SJCRH30 (cell line): ENCODE measurements around the gene EBF4. TPM values are rescaled to one million over a fixed set of nuclear protein-coding genes. Genes with fewer than 3 reads are reported as not detected.
A peak's percentile ranks its signal among the peaks of the same experiment; 100 is the strongest.

Source experiments
- DNase-seq, 2 experiments: peaks; one replicate each; pipeline ENCODE4 v3.0.0-alpha.2; 2015 to 2020
- H3K27ac ChIP-seq: fragments of 250-450 bp; sonication (Bioruptor Pico); 2 replicates; pipeline ENCODE4 v1.5.1; 2020; ENCODE audit warnings: mild to moderate bottlenecking, moderate library complexity
- H3K27me3 ChIP-seq: fragments of 250-450 bp; sonication (Bioruptor Pico); 2 replicates; pipeline ENCODE4 v1.5.1; 2020; ENCODE audit warnings: mild to moderate bottlenecking, moderate library complexity
- H3K36me3 ChIP-seq: fragments of 250-450 bp; sonication (Bioruptor Pico); 2 replicates; pipeline ENCODE4 v1.5.1; 2020; ENCODE audit warnings: mild to moderate bottlenecking, moderate library complexity
- H3K4me1 ChIP-seq: fragments of 250-450 bp; sonication (Bioruptor Pico); 2 replicates; pipeline ENCODE4 v1.5.1; 2020; ENCODE audit warnings: mild to moderate bottlenecking, moderate library complexity
- H3K4me3 ChIP-seq: fragments of 250-450 bp; sonication (Bioruptor Pico); 2 replicates; pipeline ENCODE4 v1.5.1; 2020; ENCODE audit warnings: mild to moderate bottlenecking, moderate library complexity
- H3K9me3 ChIP-seq: fragments of 250-450 bp; sonication (Bioruptor Pico); replicated peaks from 2 replicates; pipeline ENCODE4 v1.5.1; 2020; ENCODE audit warnings: mild to moderate bottlenecking, moderate library complexity
- total RNA-seq: library from RNA; depleted of rRNA; stranded (reverse); fragments of >200 nt; shearing (Covaris generic); gene quantifications from 2 replicates; pipeline ENCODE4 v1.2.3, GENCODE V29; 2014

EBF4 gene
- total RNA-seq, 1 experiment from 2014 or later = 5.2 TPM

DNA sequence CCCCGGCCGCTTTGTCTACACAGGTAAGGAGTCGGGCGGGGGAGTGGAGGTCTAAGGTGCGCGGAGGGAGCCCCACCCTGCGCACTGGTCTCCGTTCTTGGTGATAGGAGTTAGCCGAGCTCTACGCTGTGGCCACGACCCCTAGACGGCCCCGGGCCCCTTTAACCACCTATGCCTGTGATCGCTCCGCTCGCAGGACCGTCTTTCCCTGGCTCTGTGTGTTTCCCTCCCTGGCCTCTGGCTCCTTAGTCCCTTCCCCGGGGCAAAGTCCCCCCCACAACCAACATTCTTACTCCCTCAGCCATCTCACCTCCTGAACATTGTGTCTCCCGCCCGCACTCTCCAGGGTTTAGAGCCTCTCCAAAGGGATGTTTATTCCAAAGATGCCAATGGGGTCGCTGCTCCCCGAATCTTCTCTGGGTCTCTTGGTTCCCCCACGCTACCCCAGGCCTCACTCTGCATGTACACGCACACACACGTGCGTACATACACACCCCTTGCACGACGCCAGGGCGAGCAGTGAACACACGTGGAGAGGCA is 57.4 kb downstream of the EBF4 start:
- H3K27me3 ChIP-seq = no peaks in the 10 kb centered on the region
- H3K4me1 ChIP-seq = no peaks in the 10 kb centered on the region
- no peak overlapping the region for H3K4me3 ChIP-seq
- no peaks in the 10 kb centered on the region for H3K36me3 ChIP-seq
- H3K27ac ChIP-seq = no peak overlapping the region
- DNase-seq = no peak
- no peaks in the 10 kb centered on the region for H3K9me3 ChIP-seq

DNA sequence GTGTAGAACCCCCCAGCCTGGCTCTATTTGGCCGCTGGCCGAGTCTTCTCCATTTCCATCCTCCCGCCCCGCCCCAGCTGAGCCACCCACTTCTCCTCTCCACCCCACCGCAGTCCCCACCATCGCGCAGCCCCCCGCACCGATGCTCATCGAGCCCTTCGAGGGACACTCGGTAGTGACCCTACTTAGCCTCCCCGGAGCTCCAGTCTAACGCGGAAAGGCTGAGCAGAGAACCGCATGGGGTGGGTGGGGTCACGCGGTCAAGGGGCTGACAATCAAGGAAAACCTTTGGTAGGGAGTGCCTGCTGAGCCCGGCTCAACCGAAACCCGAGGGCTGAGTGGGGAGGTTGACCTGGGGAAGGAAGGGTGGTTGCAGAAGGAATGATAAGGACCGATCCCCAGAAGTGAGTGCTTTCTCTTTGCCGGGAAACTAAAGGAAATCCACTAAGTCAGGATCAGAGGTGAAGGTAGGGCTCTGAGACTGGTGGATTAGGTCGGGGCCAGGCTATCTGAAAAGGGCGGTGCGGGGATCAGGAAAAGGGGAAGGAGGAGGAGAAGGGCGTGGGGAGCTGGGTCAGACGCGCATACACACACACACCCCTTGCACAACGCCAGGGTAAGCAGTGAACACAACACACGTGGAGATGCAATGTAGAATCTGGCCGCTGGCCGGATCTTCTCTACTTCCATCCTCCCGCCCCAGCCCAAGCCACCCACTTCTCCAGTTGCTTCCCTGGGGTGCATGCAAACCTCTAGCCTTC is 58.1 kb downstream of the EBF4 start:
- H3K27me3 ChIP-seq = no peaks in the 10 kb centered on the region
- no peaks in the 10 kb centered on the region for H3K36me3 ChIP-seq
- no peaks in the 10 kb centered on the region for H3K9me3 ChIP-seq
- H3K4me1 ChIP-seq = no peaks in the 10 kb centered on the region
- no peak for DNase-seq
- H3K27ac ChIP-seq = no peak overlapping the region
- no peak overlapping the region for H3K4me3 ChIP-seq

DNA sequence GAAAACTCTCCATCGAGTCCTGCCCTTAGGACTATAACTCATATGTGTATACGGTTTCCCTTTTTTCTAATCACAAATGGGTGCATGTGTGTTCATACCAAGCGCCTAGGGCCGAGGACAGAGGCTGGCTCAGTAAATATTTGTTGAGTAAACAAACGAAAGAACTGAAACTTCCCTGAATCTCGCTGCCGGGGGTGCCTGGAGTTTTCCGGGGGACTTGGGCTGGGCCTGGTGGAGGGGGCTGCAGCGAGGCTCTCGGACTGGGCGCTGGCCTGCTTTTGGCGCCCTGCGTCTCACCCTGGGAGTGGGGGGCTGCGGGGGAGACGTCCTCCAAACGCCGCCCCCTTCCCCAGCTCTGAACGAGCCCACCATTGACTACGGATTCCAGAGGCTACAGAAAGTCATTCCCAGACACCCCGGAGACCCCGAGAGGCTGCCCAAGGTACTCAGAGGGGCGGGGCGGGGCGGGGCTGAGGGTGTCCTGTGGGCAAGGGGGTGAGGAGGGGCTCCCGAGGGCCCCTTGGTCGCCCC is 58.8 kb downstream of the EBF4 start:
- Histone ChIP-seq H3K4me1 (no peaks in the 10 kb centered on the region), H3K9me3 (no peaks in the 10 kb centered on the region), H3K36me3 (no peaks in the 10 kb centered on the region), H3K27me3 (no peaks in the 10 kb centered on the region), H3K27ac (no peak overlapping the region), H3K4me3 (no peak overlapping the region)
- DNase-seq = no peak

DNA sequence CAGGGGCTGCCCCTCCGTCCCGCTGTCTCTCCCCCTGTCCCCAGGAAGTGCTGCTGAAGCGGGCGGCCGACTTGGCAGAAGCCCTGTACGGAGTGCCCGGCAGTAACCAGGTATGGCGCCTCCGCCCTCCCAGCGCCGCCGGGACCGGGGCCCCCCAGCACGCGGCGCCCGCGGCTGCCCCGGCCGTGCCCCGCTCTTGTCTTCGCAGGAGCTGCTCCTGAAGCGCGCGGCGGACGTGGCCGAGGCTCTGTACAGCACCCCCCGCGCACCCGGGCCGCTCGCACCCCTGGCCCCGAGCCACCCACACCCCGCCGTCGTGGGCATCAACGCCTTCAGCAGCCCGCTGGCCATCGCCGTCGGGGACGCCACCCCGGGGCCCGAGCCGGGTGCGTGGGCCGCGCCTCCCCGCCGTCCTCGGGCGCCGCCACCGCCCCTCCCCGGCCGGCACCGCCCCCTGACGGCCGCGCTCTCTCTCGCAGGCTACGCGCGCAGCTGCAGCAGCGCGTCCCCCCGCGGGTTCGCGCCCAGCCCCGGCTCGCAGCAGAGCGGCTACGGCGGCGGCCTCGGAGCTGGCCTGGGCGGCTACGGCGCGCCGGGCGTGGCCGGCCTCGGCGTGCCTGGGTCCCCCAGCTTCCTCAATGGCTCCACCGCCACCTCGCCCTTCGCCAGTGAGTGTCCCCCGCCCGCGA is 59.4 kb downstream of the EBF4 start:
- DNase-seq = no peak
- Histone ChIP-seq H3K4me3 (no peak overlapping the region), H3K36me3 (no peaks in the 10 kb centered on the region), H3K4me1 (no peaks in the 10 kb centered on the region), H3K27ac (no peak overlapping the region), H3K9me3 (no peaks in the 10 kb centered on the region), H3K27me3 (no peaks in the 10 kb centered on the region)

DNA sequence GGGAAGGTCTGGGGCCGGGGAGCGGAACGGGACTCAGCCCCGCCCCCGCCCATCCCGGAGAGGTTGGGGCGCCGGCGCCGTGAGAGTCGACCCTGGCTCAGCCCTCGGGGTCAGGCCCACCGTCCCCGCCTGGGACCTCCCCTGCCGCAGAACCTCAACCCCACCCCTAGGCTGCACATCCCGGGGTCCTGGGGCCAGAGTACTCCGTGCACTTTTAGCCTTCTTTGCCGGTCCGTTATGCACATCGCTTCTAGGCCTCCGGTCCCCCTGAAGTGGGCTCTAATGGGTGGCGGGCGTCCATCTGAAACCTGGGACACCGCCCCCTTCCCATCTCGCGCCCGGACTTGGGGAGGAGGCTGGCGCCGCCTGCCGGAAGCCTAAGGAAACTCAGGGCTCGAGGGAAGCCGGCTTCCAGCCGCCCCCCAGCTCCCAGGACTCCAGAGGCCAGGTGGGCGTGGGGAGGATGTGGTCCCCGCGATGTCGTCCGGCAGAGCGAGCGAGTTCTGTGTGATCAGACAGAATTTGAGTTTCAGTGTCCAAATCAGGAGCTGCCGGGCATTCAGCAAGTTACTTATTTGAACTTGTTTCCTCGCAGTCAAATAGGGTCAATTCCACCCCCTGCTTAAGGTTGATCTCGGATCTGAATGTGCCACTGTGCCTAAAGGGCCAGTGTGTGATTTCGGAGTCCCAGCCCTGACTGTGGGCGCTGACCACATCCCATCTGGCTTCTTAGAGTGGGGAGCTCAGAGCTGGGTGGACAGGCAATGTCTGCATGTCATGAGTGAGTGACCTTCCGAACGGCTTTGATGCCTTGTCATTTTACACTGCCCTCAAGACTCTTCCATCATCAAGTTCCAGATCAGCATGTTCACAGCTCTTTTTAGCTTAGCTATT is 60.2 kb downstream of the EBF4 start:
- DNase-seq = no peak
- Histone ChIP-seq H3K4me3 (no peak overlapping the region), H3K4me1 (no peaks in the 10 kb centered on the region), H3K27ac (no peak overlapping the region), H3K27me3 (no peaks in the 10 kb centered on the region), H3K36me3 (no peaks in the 10 kb centered on the region), H3K9me3 (no peaks in the 10 kb centered on the region)

DNA sequence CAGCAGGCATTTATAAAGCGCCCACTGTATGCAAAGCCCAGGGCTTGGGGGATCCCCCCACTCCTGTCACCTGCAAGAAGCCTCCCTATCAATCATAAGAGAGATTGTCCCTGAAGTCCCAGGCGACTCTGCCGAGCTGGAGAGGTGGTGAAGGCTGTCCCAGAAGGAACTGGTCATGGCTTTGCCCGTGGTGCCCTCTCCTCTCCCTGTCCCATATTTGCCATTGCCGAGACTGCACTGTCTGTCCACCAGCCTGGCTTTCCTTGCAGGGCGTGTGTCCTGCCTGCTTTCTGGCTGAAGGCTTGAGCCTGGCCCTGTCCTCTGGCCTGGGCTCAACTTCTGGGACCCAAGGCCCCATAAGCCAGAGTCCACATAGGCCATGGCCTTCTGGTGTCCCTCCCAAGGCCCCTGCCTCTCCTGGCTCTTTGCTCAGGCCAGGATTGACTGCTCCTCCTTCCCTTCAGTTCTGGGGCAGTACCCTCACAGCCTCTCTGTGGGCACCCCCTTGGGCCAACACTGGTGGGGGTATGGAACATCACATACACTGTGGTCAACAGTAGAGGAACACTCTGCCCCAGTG is 61.0 kb downstream of the EBF4 start:
- no peak for DNase-seq
- H3K27me3 ChIP-seq = no peaks in the 10 kb centered on the region
- H3K36me3 ChIP-seq = no peaks in the 10 kb centered on the region

DNA sequence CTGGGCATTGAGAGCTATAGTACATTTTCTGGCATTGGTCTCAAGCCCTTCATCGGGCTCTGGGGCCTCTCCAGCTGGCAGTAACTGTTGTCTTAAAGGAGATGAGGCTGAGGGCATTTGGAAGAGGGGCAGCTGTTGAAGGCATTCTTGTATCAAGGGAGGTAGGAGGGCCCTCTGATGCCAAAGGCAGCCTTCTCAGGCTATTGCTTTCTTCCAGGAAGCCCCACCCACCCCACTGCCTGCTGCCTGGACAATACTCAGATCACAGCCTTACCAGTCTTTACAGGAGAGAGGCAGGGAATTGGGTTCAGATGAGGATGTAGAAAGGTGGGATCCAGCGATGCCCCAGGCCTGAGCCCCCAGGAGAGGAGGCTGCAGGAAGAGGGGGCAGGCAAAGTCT is 61.8 kb downstream of the EBF4 start:
- peak in 1 of 2 experiments; percentile 33 for DNase-seq
- Histone ChIP-seq H3K9me3 (no peaks in the 10 kb centered on the region), H3K27ac (no peak overlapping the region), H3K36me3 (no peaks in the 10 kb centered on the region), H3K27me3 (no peaks in the 10 kb centered on the region), H3K4me3 (no peak overlapping the region), H3K4me1 (peaks cover 9% of the 10 kb centered on the region)

More for the DNA sequence above, 61.0 kb downstream of the EBF4 start:
- Histone ChIP-seq H3K27ac (no peak overlapping the region), H3K4me1 (peaks cover under 1% of the 10 kb centered on the region; the same call in 1 of the 2 replicates), H3K9me3 (no peaks in the 10 kb centered on the region), H3K4me3 (no peak overlapping the region)

DNA sequence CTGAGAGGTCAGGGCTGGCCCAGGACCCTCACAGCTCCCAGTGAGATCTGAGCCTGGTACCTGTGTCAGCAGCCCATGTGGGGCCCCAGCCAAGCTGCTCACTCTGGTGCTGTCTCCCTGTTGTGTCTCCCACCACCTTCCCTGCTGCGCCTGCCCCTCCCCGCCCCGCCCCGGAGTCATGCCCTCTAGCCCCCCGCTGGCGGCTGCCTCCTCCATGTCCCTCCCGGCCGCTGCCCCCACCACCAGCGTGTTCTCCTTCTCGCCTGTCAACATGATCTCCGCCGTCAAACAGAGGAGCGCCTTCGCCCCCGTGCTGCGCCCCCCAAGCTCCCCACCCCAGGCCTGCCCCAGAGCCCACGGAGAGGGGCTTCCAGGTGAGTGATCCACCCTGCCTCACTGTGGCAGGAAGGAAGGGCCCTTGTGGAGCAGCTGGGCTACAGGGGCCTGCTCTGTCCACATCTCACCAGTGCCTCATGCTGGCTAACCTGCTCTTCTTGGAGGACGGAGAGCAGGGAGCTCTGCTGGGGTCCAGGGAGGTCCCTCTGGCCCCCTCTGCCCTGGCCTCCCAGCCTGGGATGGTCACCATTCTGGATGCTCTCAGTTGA is 63.0 kb downstream of the EBF4 start:
- Histone ChIP-seq H3K27ac (no peak overlapping the region), H3K27me3 (no peaks in the 10 kb centered on the region), H3K36me3 (no peaks in the 10 kb centered on the region), H3K4me1 (peaks cover 19% of the 10 kb centered on the region), H3K9me3 (no peaks in the 10 kb centered on the region), H3K4me3 (no peak overlapping the region)
- DNase-seq = no peak

DNA sequence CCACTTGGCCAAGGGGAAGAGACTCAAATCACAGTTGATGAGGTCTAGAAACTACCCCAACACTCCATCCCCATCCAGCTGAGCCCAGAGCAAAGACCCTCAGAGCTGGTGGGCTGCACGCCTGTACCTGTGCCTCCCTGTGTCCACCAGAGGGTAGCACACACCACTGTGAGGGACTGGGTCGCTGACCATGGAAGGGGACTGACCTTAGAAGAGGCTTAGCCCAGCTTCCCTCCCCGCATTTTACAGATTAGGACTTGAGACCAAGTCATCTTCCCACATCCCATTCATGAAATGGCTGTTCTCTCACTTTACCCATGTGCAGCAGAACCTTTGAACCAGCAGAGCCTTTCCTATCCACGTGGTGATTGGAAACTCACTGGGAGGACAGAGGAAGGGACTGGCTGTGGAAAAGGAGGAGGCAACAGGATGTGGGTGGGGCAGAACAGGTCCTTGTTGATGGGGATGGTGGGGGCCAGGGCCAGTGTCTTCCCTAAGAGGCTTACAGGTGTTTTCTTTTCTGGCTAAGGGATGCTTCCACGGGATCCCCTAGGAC is 63.6 kb downstream of the EBF4 start:
- no peaks in the 10 kb centered on the region for H3K36me3 ChIP-seq
- DNase-seq = peak; percentile 57 to 75
- no peaks in the 10 kb centered on the region for H3K9me3 ChIP-seq

DNA sequence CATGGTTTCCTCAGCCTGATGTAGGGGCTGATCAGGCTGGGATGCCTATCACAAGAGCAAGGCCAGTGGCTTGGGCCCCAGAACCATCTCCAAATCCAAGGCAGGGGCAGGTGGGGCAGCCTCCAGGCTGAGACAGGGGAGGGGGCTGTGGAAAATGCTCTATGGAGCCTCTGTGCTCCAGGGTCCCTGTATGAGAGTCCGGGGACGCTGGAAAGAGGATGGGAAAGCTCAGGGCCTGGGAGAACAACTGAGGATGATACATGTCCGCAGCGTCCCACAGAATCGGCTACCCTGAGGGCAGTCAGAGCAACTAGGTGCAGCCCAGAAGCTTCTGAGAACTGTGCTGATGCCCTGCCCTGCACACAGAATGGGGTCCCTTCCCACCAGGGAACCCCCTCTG is 64.4 kb downstream of the EBF4 start:
- no peaks in the 10 kb centered on the region for H3K36me3 ChIP-seq
- no peak for DNase-seq
- H3K4me1 ChIP-seq = peaks cover 22% of the 10 kb centered on the region
- H3K4me3 ChIP-seq = no peak overlapping the region
- no peak overlapping the region for H3K27ac ChIP-seq
- no peaks in the 10 kb centered on the region for H3K9me3 ChIP-seq
- no peaks in the 10 kb centered on the region for H3K27me3 ChIP-seq

More for the DNA sequence above, 63.6 kb downstream of the EBF4 start:
- Histone ChIP-seq H3K27me3 (no peaks in the 10 kb centered on the region), H3K27ac (no peak overlapping the region), H3K4me1 (peaks cover 19% of the 10 kb centered on the region), H3K4me3 (no peak overlapping the region)

DNA sequence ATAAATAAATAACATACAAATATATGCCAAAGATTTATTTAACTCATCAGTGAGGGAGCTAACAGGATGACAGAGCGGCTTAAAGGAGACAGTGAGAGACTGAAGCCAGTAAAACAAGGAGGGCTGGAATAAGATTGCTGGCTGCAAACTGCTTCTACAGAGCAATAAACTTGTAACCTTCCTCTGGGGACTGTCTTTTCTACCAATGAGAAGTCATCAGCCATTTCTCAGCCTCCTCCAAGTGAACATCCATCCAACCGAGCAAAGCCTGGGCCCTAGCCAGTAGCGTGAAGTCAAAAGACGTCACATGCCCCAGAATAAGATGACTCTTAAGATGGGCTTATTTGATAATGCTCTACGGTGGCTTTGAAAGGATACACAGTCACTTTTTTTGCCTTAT is 65.4 kb downstream of the EBF4 start:
- no peaks in the 10 kb centered on the region for H3K9me3 ChIP-seq
- no peak overlapping the region for H3K4me3 ChIP-seq
- no peaks in the 10 kb centered on the region for H3K36me3 ChIP-seq
- no peak overlapping the region for H3K27ac ChIP-seq
- no peaks in the 10 kb centered on the region for H3K27me3 ChIP-seq
- H3K4me1 ChIP-seq = peaks cover 22% of the 10 kb centered on the region
- no peak for DNase-seq

DNA sequence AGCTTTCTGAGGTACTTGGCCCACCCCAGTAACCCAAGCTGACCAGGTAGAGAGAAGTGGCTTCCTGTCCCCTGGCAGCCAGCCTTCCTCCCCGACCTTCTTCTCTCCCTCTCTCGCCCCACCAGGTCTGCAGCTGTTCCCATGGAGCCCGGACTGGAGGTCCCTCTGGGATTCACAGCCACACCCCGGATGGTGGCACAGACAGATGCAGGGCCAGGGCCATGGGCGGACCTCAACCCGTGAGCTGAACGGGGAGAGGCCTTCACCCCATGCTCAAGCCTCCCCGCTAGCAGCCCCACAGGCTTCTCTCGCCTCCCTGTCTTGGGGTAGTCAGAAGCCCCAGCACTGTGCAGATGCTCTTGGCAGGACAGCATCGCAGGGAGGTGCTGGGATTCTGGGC is 66.6 kb downstream of the EBF4 start:
- peak; percentile 82 to 86 for DNase-seq
- H3K27ac ChIP-seq = peak overlapping the region; percentile 22; the same call in 1 of the 2 replicates
- H3K4me1 ChIP-seq = peaks cover 22% of the 10 kb centered on the region
- H3K9me3 ChIP-seq = no peaks in the 10 kb centered on the region
- H3K27me3 ChIP-seq = no peaks in the 10 kb centered on the region
- no peaks in the 10 kb centered on the region for H3K36me3 ChIP-seq
- H3K4me3 ChIP-seq = peak overlapping the region; percentile 11

DNA sequence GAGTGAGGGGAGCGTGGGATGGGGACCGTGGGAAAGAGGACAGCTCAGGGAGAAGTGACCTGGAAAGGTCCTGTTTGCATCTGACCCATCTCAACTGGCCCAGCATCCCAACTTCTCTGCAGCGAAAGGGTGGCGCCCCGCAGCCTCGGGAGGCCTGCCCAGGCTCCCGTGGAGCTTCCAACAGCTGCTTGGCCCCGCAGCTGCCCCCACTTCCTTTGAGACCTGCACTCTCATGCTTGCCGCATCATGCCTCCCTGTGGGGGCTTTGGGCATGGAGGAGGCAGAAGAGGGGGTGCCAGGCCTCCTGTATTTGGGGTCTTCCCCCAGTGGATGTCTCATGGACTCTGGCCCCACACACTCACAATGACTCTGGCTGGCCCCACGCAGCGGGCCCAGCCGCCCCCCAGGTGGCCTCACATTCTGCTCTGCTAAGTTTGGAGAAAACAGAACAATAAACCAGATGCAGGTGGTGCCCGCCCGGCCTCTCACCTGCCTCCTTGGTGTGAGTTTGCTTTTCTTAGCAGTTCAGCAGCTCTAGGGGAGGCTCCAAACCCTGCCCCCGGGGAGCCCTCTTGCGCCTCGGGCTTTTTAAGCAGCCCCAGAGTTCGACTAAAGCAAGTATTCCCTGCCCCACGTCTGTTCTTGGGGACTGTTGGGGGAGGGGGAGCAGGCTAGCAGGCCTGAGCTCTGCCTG is 67.2 kb downstream of the EBF4 start:
- H3K27me3 ChIP-seq = no peaks in the 10 kb centered on the region
- H3K9me3 ChIP-seq = no peaks in the 10 kb centered on the region
- peak; percentile 57 to 68 for DNase-seq
- H3K27ac ChIP-seq = peak overlapping the region; percentile 22; the same call in 1 of the 2 replicates
- peak overlapping the region; percentile 11 for H3K4me3 ChIP-seq
- peaks cover 22% of the 10 kb centered on the region for H3K4me1 ChIP-seq
- H3K36me3 ChIP-seq = no peaks in the 10 kb centered on the region
